Right lobe of liver (tissue), 4 donors: ENCODE data around the gene APBB1IP.

Source experiments
- CTCF ChIP-seq, 4 donors: fragments of 200-600 bp in 3 of 4; fragments of 450-650 bp in 1 of 4; IDR thresholded peaks; one replicate each; pipeline versions ENCODE4 v1.5.1 to v1.8.0; 2016 to 2022; ENCODE audit warnings: antibody characterized with exemption in 4 of 4, mild to moderate bottlenecking in 2 of 4
- POLR2A ChIP-seq: fragments of 450-650 bp; IDR thresholded peaks from one replicate; pipeline ENCODE4 v1.6.1; 2017; ENCODE audit warnings: antibody characterized with exemption, mild to moderate bottlenecking
- donor health status: DM: no; HTN: no; CAD: no.
- donor health status: DM: no; HTN: no; CAD: no.
- donor health status: DM: no; HTN: yes; CAD: no.

GRCh38 chr10:26467639-26468038 is 29.5 kb downstream of the APBB1IP start:
- TF ChIP-seq CTCF (IDR thresholded peaks at IDR 0.05) (no peak), POLR2A (no peak)
